Globus pallidus (tissue), 1 donor: ENCODE data around the gene GSTM4.
"Not testable (repeated sequence)": the region's sequence is repeated elsewhere in the genome, so short reads cannot be mapped to it uniquely, and the experiment has no call there.

Experiments
- DNase-seq: peaks from one replicate; pipeline ENCODE4 v3.0.0-alpha.2; 2015; ENCODE audit warnings: low spot score

The GSTM4 gene

DNA sequence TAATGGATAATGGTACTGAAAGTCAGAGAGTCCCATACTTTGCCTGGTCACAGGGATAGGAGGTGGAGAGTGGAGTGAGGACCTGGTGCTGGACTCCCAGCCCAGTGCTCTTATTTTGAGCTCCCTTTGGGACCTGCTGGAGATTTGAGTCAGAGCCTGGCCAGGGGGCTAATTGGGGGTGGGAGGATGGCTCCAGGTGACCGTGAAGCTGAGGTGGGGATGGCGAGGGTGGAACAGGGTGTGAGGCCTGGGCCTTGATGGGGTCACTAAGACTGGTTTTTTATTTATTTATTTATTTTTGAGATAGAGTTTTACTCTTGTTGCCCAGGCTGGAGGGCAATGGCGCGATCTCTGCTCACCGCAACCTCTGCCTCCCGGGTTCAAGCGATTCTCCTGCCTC lies 18.5 kb upstream of the GSTM4 start:
- no peak for DNase-seq

- no peak for DNase-seq
Measured at GRCh38 chr1:109639063-109639840, 16.6 kb upstream of the GSTM4 start.

DNA sequence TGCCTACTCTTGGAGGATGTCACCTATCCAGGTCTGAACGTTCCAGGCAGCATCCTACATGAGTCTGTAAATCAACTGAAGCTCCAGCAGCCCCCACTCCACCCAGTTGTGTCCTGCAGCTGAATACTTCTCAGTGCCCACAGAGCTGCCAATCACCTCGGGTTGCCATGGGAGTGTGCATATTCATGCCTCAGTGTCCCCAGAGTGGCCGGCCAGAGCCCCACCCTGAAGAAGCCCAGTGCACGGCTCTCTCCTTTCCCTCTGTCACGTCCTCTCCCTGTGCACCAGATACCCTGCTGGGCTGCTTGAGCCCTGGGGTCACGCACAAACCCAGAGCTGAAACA lies 16.1 kb upstream of the GSTM4 start:
- DNase-seq = no peak

DNA sequence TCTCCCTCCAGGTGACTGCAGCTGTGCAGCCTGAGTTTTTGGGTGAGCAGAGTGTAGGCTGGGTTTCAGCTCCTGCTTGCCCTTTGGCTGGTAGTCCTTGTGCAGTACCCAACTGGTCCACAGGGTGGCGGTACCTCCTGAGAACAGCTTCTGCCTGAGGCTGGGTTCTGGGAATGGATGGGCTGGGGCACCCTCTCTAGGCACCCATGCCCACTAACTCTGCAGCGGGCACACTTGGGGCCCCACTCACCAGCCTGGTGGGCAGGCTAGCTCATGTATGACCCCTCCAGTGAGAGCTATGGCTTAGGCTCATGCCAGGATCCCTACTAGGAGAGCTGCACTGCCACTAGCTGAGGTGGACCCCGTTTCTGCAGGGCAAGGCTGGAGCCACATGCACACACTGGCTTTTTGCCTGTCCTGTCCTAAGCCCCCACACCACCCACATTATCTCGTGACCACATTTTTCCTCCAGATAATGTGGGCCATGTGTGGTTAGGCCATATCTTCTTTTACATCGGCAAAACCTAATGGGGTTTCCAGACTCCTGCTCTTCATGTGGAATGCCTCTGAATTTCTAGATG lies 15.5 kb upstream of the GSTM4 start:
- peak; percentile 63 for DNase-seq

DNA sequence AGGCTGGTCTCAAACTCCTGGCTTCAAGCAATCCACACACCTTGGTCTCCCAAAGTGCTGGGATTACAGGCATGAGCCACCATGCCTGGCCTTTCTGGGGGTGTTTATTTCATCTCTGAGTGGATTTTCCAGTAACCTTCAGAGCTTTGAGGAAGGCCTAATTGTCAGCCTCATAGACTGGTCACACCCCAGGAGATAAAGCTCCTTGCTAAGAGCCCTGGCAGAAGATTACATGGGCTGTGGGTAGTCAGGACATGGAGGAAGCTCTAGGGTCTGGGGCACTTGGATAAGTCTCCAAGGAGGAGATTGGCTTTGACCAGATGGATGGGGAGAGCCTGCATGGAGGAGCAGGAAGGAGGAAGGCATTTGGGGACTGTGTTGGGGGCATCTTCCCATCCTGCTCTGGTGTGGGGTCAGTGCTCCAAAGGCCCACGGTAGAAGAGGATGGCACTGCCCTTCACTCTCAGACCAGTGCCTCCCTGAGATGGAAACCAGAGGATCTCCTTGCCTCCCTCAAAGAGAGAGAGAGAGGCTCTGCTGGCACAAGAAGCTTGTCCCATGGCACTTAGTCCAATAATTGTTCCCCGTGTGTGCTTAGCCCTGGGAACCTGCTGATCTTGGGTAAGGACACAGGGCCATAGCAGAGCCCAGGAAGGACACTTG lies 14.7 kb upstream of the GSTM4 start:
- no peak for DNase-seq

- no peak for DNase-seq
Measured at GRCh38 chr1:109641861-109642260, 14.0 kb upstream of the GSTM4 start.

DNA sequence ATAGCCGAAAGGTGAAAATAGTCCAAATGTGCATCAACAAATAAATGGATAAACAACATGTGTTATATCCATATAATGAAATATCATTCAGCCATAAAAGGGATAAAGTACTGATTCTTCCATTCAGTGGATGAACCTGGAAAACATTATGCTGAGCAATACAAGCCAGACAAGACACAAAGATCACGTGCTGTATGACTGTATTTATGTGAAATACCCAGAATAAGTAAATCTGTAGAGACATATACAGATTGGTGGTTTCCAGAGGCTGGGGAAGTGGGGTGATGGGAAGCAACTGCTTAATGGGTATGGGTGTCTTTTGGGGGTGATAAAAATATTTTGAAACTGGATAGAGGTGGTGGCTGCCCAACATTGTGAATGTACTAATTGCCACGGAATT lies 13.3 kb upstream of the GSTM4 start:
- no peak for DNase-seq

GRCh38 chr1:109643385-109644230 lies 12.3 kb upstream of the GSTM4 start:
- peak; percentile 58 for DNase-seq

- no peak for DNase-seq
Measured at GRCh38 chr1:109644670-109645069, 11.2 kb upstream of the GSTM4 start.

GRCh38 chr1:109649491-109649914 lies 6.4 kb upstream of the GSTM4 start:
- peak; percentile 52 for DNase-seq

- no peak for DNase-seq
Measured at GRCh38 chr1:109650609-109651008, 5.3 kb upstream of the GSTM4 start.

- DNase-seq = no peak
Measured at GRCh38 chr1:109652402-109652801, 3.5 kb upstream of the GSTM4 start.

DNA sequence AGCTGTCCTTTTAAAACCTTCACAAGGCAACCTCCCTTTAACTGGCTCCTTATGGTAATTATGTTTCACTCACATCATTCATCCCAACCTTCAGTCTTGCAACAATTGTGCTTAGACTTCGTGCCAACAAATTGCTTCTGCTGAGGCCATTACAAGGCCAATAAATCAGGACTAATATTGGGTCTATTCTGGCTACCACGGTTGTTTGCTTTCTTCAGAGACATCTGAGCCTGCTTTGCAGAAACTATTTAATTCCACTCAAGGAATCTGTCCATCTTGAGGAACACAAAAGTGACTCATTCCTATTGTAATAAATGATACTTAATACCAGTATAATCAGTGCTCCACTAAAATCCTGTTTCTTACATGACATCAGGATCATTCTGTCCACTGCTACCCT lies 2.6 kb upstream of the GSTM4 start:
- DNase-seq = no peak

GRCh38 chr1:109654519-109654918 lies 1.4 kb upstream of the GSTM4 start:
- DNase-seq = no peak

GRCh38 chr1:109657395-109657794 lies 1.5 kb downstream of the GSTM4 start:
- DNase-seq = no peak

GRCh38 chr1:109657970-109658369 lies 2.1 kb downstream of the GSTM4 start:
- DNase-seq = no peak

- DNase-seq = no peak
Measured at GRCh38 chr1:109658533-109659042, 2.7 kb downstream of the GSTM4 start.

DNA sequence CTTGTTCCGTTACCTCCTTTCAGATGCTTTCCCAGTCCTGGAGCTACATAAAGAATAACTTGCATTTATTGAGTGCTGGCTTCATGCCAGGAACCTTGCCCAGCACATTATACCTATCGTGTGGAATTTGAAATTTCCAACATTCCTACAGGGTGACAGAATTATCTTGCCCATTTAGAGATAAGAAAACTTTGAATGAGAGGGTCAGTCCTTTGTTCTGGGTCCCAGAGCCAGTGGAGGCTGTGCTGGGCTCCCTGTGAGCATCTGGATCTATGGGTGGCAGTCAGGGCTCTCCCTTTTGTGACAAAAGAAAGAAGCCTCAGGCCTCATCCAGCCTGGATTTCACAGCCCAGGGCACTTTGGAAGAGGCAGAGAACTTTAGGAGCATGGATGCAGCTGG lies 3.2 kb downstream of the GSTM4 start:
- DNase-seq = no peak

GRCh38 chr1:109659997-109660690 lies 4.2 kb downstream of the GSTM4 start:
- DNase-seq = no peak

DNA sequence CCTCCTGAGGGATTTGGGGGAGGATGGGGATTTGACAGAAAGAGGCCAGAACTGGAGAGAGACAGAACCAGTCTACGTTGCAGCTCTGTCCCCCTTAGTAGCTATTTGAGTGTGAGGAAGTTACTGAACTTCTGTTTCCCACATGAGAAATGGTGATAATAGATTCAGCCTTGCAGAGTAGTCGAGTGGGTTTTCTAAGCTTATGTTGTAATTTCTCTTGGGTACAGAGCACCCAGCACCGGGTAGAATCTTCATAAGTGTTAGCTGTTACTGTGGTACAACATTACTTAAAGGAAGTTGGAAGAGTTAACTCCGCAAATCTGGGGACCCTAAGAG lies 4.8 kb downstream of the GSTM4 start:
- DNase-seq = not testable (repeated sequence)

- no peak for DNase-seq
Measured at GRCh38 chr1:109661391-109661790, 5.5 kb downstream of the GSTM4 start.

DNA sequence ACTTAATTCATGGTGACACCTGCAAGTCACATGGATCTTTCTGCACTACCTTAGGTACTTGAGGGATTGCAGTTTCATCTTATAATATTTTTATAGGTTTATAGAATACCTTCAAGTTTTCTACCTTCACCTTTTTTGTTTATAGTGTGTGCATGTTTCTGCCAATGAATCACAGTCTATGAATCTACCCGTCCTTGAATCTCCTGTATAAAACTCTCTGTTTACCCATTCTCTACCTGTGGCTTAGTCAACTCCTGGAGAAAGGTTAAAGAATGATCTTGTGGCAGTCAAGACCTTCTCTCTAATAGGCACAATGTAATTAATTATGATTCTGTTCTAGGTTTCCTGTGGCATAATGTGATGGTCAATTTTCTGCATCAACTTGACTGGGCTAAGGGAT lies 8.8 kb downstream of the GSTM4 start:
- no peak for DNase-seq
